HCT116 (cell line): ENCODE results near the gene TNPO1. TPM values are rescaled to one million over a fixed set of nuclear protein-coding genes. Genes with fewer than 3 reads are reported as not detected.
A peak's percentile ranks its signal among the peaks of the same experiment; 100 is the strongest.

Experiments used
- ATAC-seq: fragments of 200-7000 bp; cut with Tn5 transposase; 2 replicates; pipeline ENCODE4 v1.9.1; 2020; ENCODE audit warnings: mild to moderate bottlenecking, moderate library complexity
- BruUV-seq: library from RNA; stranded (reverse); fragments of 400-500 nt; replicated peaks from 2 replicates; lab custom pipeline; 2021; lab: Mats Ljungman, UMichigan
- CTCF ChIA-PET: fragments of 300-600 bp; sonication (Branson Sonifier 250); formaldehyde crosslinking; loops from one replicate; lab custom pipeline; 2021; ENCODE audit warnings: antibody characterized with exemption; lab: Charles Lee
- POLR2A ChIA-PET: fragments of 300-600, 350-600 bp; sonication (Branson Sonifier 250); formaldehyde crosslinking; loops from one replicate; lab custom pipeline; 2021; ENCODE audit warnings: antibody characterized with exemption; lab: Charles Lee
- RAD21 ChIA-PET, 2 experiments: fragments of 300-600 bp; sonication (Branson Sonifier 250); formaldehyde crosslinking; loops; one replicate each; lab custom pipeline; 2023; ENCODE audit warnings: low total read pairs in 2 of 2; ENCODE audit not compliant: uncharacterized antibody in 2 of 2, unreplicated experiment in 2 of 2, low non-redundant PET in 1 of 2; lab: Charles Lee
- DNase-seq: peaks from one replicate; pipeline ENCODE4 v3.0.0-alpha.2; 2010; ENCODE audit warnings: low read depth, low spot score
- H2AFZ ChIP-seq: fragments of 200-600 bp; shearing (Covaris generic), sonication (generic); 2 replicates; pipeline ENCODE4 v1.6.1; 2017; ENCODE audit warnings: low read depth, mixed run types, mixed read lengths, antibody characterized with exemption, low read length; ENCODE audit not compliant: poor library complexity, severe bottlenecking
- H3K27ac ChIP-seq: 2 replicates; pipeline ENCODE4 v1.5.1; 2012; ENCODE audit warnings: low read depth, low read length
- H3K27me3 ChIP-seq: fragments of 200-600 bp; sonication (generic); 2 replicates; pipeline ENCODE4 v1.6.1; 2016; ENCODE audit warnings: mixed run types, low read length, mixed read lengths; ENCODE audit not compliant: insufficient read depth
- H3K36me3 ChIP-seq, 2 experiments: fragments of 200-500 bp in 1 of 2; fragments of 200-600 bp in 1 of 2; sonication (Bioruptor generic) in 1 of 2; sonication (generic) in 1 of 2; 2 replicates each; pipeline versions ENCODE4 v1.5.1 to v1.6.1; 2014 to 2016; ENCODE audit warnings: low read length in 2 of 2, inconsistent platforms in 1 of 2, mixed read lengths in 1 of 2, mixed run types in 1 of 2; ENCODE audit not compliant: insufficient read depth in 2 of 2, control insufficient read depth in 1 of 2
- H3K4me1 ChIP-seq, 2 experiments: fragments of 200-600 bp in 1 of 2; sonication (generic) in 1 of 2; 2 replicates each; pipeline versions ENCODE4 v1.5.1 to v1.6.1; 2012 to 2017; ENCODE audit warnings: low read length in 2 of 2, inconsistent platforms in 1 of 2, mild to moderate bottlenecking in 1 of 2, mixed read lengths in 1 of 2, mixed run types in 1 of 2, moderate library complexity in 1 of 2; ENCODE audit not compliant: insufficient read depth in 2 of 2, control insufficient read depth in 1 of 2
- H3K4me2 ChIP-seq: fragments of 200-600 bp; sonication (generic); 2 replicates; pipeline ENCODE4 v1.6.1; 2017; ENCODE audit warnings: mixed run types, low read length, mixed read lengths
- H3K4me3 ChIP-seq, 2 experiments: fragments of 200-600 bp in 1 of 2; sonication (generic) in 1 of 2; replicated peaks in 1 of 2; 2 replicates each; pipeline ENCODE4 v1.5.1; 2011 to 2016; ENCODE audit warnings: low read length in 2 of 2, control low read depth in 1 of 2, low read depth in 1 of 2, mild to moderate bottlenecking in 1 of 2, mixed read lengths in 1 of 2, mixed run types in 1 of 2
- H3K79me2 ChIP-seq: fragments of 200-600 bp; sonication (generic); 2 replicates; pipeline ENCODE4 v1.6.1; 2017; ENCODE audit warnings: mild to moderate bottlenecking, mixed run types, low read length, moderate library complexity, mixed read lengths; ENCODE audit not compliant: insufficient read depth
- H3K9ac ChIP-seq: fragments of 200-600 bp; sonication (generic); 2 replicates; pipeline ENCODE4 v1.6.1; 2016; ENCODE audit warnings: low read length, mixed read lengths
- H3K9me2 ChIP-seq: fragments of 200-600 bp; sonication (generic), shearing (Covaris generic); 2 replicates; pipeline ENCODE4 v1.6.1; 2017; ENCODE audit warnings: mixed run types, mild to moderate bottlenecking, moderate library complexity; ENCODE audit not compliant: insufficient read depth
- H3K9me3 ChIP-seq, 2 experiments: fragments of 200-500 bp in 1 of 2; fragments of 200-600 bp in 1 of 2; sonication (Bioruptor generic) in 1 of 2; sonication (generic) in 1 of 2; 2 replicates each; pipeline ENCODE4 v1.6.1; 2014 to 2017; ENCODE audit warnings: low read length in 2 of 2, mixed read lengths in 2 of 2, inconsistent platforms in 1 of 2, low read depth in 1 of 2, mild to moderate bottlenecking in 1 of 2, mixed run types in 1 of 2, moderate library complexity in 1 of 2; ENCODE audit not compliant: control insufficient read depth in 1 of 2, insufficient read depth in 1 of 2
- H4K20me1 ChIP-seq: fragments of 200-600 bp; sonication (generic), shearing (Covaris generic); 2 replicates; pipeline ENCODE4 v1.6.1; 2017; ENCODE audit warnings: mixed run types, mild to moderate bottlenecking, moderate library complexity; ENCODE audit not compliant: insufficient read depth
- CBX3 ChIP-seq: IDR thresholded peaks from 2 replicates; pipeline ENCODE4 v1.6.1; 2012; ENCODE audit warnings: low read depth
- EGR1 ChIP-seq: IDR thresholded peaks from 2 replicates; pipeline ENCODE4 v1.6.1; 2012; ENCODE audit warnings: low read depth
- ELF1 ChIP-seq: IDR thresholded peaks from 2 replicates; pipeline ENCODE4 v1.6.1; 2012; ENCODE audit warnings: low read depth, borderline replicate concordance
- EZH2 ChIP-seq: fragments of 200-600 bp; sonication (generic); IDR thresholded peaks from 2 replicates; pipeline ENCODE4 v1.6.1; 2017; ENCODE audit warnings: antibody characterized with exemption, mixed run types
- EZH2phosphoT487 ChIP-seq: fragments of 200-600 bp; IDR thresholded peaks from 2 replicates; pipeline ENCODE4 v1.6.1; 2018; ENCODE audit warnings: antibody characterized with exemption, borderline replicate concordance
- POLR2AphosphoS5 ChIP-seq: IDR thresholded peaks from 2 replicates; pipeline ENCODE4 v1.6.1; 2011; ENCODE audit warnings: mild to moderate bottlenecking, low read depth, low read length, moderate library complexity
- REST ChIP-seq: IDR thresholded peaks from 2 replicates; pipeline ENCODE4 v1.6.1; 2012; ENCODE audit warnings: low read depth
- SIN3A ChIP-seq: IDR thresholded peaks from 2 replicates; pipeline ENCODE4 v1.6.1; 2012; ENCODE audit warnings: low read depth
- SRF ChIP-seq: IDR thresholded peaks from 2 replicates; pipeline ENCODE4 v1.6.1; 2012; ENCODE audit warnings: low read depth
- ZBTB33 ChIP-seq: IDR thresholded peaks from 2 replicates; pipeline ENCODE4 v1.6.1; 2011; ENCODE audit warnings: mild to moderate bottlenecking, low read length, moderate library complexity; ENCODE audit not compliant: insufficient replicate concordance; ENCODE audit errors: extremely low read depth
- ZFX ChIP-seq: fragments of 450-650 bp; IDR thresholded peaks from 2 replicates; pipeline ENCODE4 v1.6.1; 2017
- ZNF274 ChIP-seq: fragments of 200-500 bp; sonication (Bioruptor generic); IDR thresholded peaks from 2 replicates; pipeline ENCODE4 v1.6.1; 2014; ENCODE audit warnings: mild to moderate bottlenecking, low read depth, low read length, inconsistent platforms
- intact Hi-C: fragments of 100-400 bp; cut with micrococcal nuclease; formaldehyde crosslinking; loops from 2 replicates; pipeline ENCODE4 v1.10.0; 2022
- total RNA-seq: library from RNA; stranded (reverse); gene quantifications from one replicate; pipeline ENCODE4 v1.2.1, GENCODE V29; 2021; ENCODE audit not compliant: unreplicated experiment

The TNPO1 gene
- total RNA-seq, 1 experiment from 2014 or later, result 104 TPM

DNA sequence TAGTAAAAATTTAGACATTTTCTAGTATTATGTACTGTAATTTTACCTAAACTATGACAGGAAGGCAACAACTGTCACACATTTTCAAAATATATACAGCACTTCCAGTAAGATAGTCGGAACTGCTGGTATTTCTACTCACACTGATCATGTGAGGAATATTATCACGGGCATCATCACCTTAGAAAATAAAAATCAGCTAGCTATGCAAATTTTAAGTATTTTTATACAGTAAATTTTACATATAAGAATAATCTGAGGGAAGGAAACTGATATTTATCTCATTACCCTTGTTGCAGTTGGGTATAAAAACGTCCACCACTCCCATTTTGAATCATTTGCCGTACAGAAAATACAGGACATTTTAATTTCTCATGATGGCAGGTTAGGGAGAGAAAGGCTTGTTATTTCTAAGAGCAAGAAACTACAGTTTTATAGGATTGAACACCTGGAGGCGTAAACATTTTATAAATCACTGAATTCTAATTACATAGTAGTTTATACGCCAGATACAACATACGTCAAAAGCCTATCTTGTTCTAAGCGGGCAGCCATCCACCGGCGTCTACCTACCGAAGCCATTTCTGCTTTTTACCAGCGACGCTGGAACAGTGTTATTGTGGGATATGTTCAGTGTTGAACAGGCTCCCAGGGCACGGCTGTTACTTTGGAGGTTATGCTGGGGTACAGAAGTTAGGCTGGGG is 729 bp upstream of the TNPO1 start:
- Histone ChIP-seq H3K9me3 (no peaks in the 10 kb centered on the region), H3K4me3 (peak overlapping the region; percentile 69 to 71), H2AFZ (peak overlapping the region; percentile 97), H3K27ac (peak overlapping the region; percentile 83), H3K79me2 (peaks cover 11% of the 10 kb centered on the region; the same call in 1 of the 2 replicates), H3K4me2 (peak overlapping the region; percentile 89), H3K9me2 (0 out of 2 replicates have a peak, but pooled peaks cover 2% of the 10 kb centered on the region), H3K9ac (peak overlapping the region; percentile 77), H4K20me1 (no peaks in the 10 kb centered on the region), H3K36me3 (no peaks in the 10 kb centered on the region), H3K4me1 (peaks cover 16 to 23% of the 10 kb centered on the region in 2 experiments; a peak in 3 of 4 replicates), H3K27me3 (no peaks in the 10 kb centered on the region)
- BruUV-seq, result TSS peak; percentile 73
- TF ChIP-seq EZH2 (no peak), SIN3A (no peak), ZFX (no peak), POLR2AphosphoS5 (no peak), ELF1 (no peak), ZBTB33 (no peak), ZNF274 (no peak), SRF (no peak), EZH2phosphoT487 (no peak), CBX3 (no peak), EGR1 (no peak), REST (no peak)
- no peak for ATAC-seq
- ChIA-PET CTCF (no interaction called here), RAD21 (no interaction called here), POLR2A (no interaction called here)
- no peak for DNase-seq
- intact Hi-C loops, result loop anchor here (5.0 kb wide), 1 partner anchor 448 kb away; no protein-coding TSS in a partner anchor
